ENCODE results near the gene UBQLN3.

UBQLN3 gene

GRCh38 chr11:5507933-5508305, 1.8 kb downstream of the UBQLN3 start:
- no peak for TF ChIP-seq CTCF (IDR thresholded peaks at IDR 0.05; ENCODE audit: low read depth, low read length)
- no peak overlapping the region for H3K4me3 ChIP-seq (ENCODE audit: low read depth, low read length)

GRCh38 chr11:5507177-5507932, 2.4 kb downstream of the UBQLN3 start:
- H3K4me3 ChIP-seq (ENCODE audit: low read depth, low read length), result no peak overlapping the region
- no peak for TF ChIP-seq CTCF (IDR thresholded peaks at IDR 0.05; ENCODE audit: low read depth, low read length)

- no peak for TF ChIP-seq CTCF (IDR thresholded peaks at IDR 0.05; ENCODE audit: low read depth, low read length)
- no peak overlapping the region for H3K4me3 ChIP-seq (ENCODE audit: low read depth, low read length)
Measured at GRCh38 chr11:5505363-5506048, 4.3 kb downstream of the UBQLN3 start.

- H3K4me3 ChIP-seq (ENCODE audit: low read depth, low read length), result no peak overlapping the region
- no peak for TF ChIP-seq CTCF (IDR thresholded peaks at IDR 0.05; ENCODE audit: low read depth, low read length)
Measured at GRCh38 chr11:5504403-5504921, 5.3 kb downstream of the UBQLN3 start.

GRCh38 chr11:5500393-5500801, 9.4 kb downstream of the UBQLN3 start:
- no peak overlapping the region for H3K4me3 ChIP-seq (ENCODE audit: low read depth, low read length)
- no peak for TF ChIP-seq CTCF (IDR thresholded peaks at IDR 0.05; ENCODE audit: low read depth, low read length)

GRCh38 chr11:5499671-5500070, 10.1 kb downstream of the UBQLN3 start:
- no peak for TF ChIP-seq CTCF (IDR thresholded peaks at IDR 0.05; ENCODE audit: low read depth, low read length)
- H3K4me3 ChIP-seq (ENCODE audit: low read depth, low read length), result no peak overlapping the region
